Measurements from ENCODE around the gene RRM2. TPM values are rescaled to one million over a fixed set of nuclear protein-coding genes. Genes with fewer than 3 reads are reported as not detected.
A peak's percentile ranks its signal among the peaks of the same experiment; 100 is the strongest.

The RRM2 gene
- total RNA-seq, 1 experiment from 2014 or later, result 129 TPM

DNA sequence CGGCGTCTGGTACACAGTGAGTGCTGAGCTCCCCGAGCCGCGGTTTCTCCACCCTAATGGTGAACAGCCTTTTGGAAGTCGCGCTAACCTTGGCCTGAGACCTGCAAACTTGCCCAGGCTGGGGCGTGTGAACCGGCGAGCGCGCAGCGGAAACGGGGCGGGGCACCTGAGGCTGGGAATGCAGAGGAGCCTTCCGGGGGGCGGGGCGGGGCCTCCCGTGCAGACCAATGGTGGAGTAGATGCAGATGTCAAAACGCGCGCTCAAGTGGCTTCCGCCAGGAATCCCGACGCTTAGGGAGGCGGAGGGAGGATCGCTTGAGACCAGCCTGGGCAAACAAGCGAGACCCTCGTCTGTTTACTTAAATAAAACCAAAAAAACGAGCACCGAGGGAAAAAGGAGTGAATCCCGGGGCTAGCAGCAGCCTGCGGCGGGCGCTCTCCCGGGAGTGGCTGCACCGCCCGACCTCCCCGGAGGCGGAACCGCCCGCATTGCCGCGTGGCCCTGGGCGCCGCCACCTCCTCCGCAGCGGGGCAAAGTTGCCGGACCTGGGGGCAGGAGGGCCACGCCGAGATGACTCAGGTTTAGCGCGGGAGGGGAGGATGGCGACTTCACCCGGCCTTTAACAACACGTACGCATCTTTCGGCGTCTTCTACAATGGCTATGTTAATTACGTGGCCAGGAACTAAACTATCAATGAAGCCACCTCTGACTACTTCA, 2.2 kb upstream of the RRM2 start (continued):
- TF ChIP-seq, protein P1, sequence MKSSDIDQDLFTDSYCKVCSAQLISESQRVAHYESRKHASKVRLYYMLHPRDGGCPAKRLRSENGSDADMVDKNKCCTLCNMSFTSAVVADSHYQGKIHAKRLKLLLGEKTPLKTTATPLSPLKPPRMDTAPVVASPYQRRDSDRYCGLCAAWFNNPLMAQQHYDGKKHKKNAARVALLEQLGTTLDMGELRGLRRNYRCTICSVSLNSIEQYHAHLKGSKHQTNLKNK (CRISPR knock-in tag; IDR thresholded peaks at IDR 0.05), result no peak
- TF ChIP-seq FOXK1 (CRISPR knock-in tag; IDR thresholded peaks at IDR 0.05), result no peak; the same call in 1 of the 2 replicates
- 0 out of 2 replicates have a peak, but pooled peaks have one; percentile 62 for TF ChIP-seq CBFB (CRISPR knock-in tag; IDR thresholded peaks at IDR 0.05; ENCODE audit: low read depth)
- TF ChIP-seq MYBL2 (CRISPR knock-in tag; IDR thresholded peaks at IDR 0.05), result no peak
- no peak for TF ChIP-seq ETV6 (CRISPR knock-in tag; IDR thresholded peaks at IDR 0.05)
- TF ChIP-seq AFF4 (CRISPR knock-in tag; IDR thresholded peaks at IDR 0.05; ENCODE audit: borderline replicate concordance), result no peak
- no peak for TF ChIP-seq ATF1 (CRISPR knock-in tag; IDR thresholded peaks at IDR 0.05)
- TF ChIP-seq NR1H2 (CRISPR knock-in tag; IDR thresholded peaks at IDR 0.05), result no peak
- no peak for TF ChIP-seq ELF4 (CRISPR knock-in tag; IDR thresholded peaks at IDR 0.05; ENCODE audit: low read depth)
- TF ChIP-seq, protein P2, sequence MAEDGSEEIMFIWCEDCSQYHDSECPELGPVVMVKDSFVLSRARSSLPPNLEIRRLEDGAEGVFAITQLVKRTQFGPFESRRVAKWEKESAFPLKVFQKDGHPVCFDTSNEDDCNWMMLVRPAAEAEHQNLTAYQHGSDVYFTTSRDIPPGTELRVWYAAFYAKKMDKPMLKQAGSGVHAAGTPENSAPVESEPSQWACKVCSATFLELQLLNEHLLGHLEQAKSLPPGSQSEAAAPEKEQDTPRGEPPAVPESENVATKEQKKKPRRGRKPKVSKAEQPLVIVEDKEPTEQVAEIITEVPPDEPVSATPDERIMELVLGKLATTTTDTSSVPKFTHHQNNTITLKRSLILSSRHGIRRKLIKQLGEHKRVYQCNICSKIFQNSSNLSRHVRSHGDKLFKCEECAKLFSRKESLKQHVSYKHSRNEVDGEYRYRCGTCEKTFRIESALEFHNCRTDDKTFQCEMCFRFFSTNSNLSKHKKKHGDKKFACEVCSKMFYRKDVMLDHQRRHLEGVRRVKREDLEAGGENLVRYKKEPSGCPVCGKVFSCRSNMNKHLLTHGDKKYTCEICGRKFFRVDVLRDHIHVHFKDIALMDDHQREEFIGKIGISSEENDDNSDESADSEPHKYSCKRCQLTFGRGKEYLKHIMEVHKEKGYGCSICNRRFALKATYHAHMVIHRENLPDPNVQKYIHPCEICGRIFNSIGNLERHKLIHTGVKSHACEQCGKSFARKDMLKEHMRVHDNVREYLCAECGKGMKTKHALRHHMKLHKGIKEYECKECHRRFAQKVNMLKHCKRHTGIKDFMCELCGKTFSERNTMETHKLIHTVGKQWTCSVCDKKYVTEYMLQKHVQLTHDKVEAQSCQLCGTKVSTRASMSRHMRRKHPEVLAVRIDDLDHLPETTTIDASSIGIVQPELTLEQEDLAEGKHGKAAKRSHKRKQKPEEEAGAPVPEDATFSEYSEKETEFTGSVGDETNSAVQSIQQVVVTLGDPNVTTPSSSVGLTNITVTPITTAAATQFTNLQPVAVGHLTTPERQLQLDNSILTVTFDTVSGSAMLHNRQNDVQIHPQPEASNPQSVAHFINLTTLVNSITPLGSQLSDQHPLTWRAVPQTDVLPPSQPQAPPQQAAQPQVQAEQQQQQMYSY (CRISPR knock-in tag; IDR thresholded peaks at IDR 0.05), result no peak
- no peak for TF ChIP-seq ZNF512 (CRISPR knock-in tag; IDR thresholded peaks at IDR 0.05; ENCODE audit: borderline replicate concordance)
- TF ChIP-seq ZNF232 (CRISPR knock-in tag; IDR thresholded peaks at IDR 0.05), result peak; percentile 27; the same call in 1 of the 2 replicates
- 0 out of 2 replicates have a peak, but pooled peaks have one; percentile 24 for TF ChIP-seq ZNF532 (CRISPR knock-in tag; IDR thresholded peaks at IDR 0.05; ENCODE audit: borderline replicate concordance)
- TF ChIP-seq TEAD1 (CRISPR knock-in tag; IDR thresholded peaks at IDR 0.05), result peak; percentile 46; the same call in 1 of the 2 replicates
- TF ChIP-seq CREM (CRISPR knock-in tag; IDR thresholded peaks at IDR 0.05), result peak; percentile 64
- no peak for TF ChIP-seq MXD4 (CRISPR knock-in tag; IDR thresholded peaks at IDR 0.05; ENCODE audit: borderline replicate concordance)
- no peak; the same call in 1 of the 2 replicates for TF ChIP-seq SMAD3 (CRISPR knock-in tag; IDR thresholded peaks at IDR 0.05; ENCODE audit: borderline replicate concordance)
- 0 out of 2 replicates have a peak, but pooled peaks have one; percentile 51 for TF ChIP-seq TP53 (CRISPR knock-in tag; IDR thresholded peaks at IDR 0.05)
- TF ChIP-seq PRRX2 (CRISPR knock-in tag; IDR thresholded peaks at IDR 0.05), result no peak
- no peak for TF ChIP-seq ATF2 (CRISPR knock-in tag; IDR thresholded peaks at IDR 0.05; ENCODE audit: borderline replicate concordance, low read depth)
- no peak for TF ChIP-seq ATF6 (CRISPR knock-in tag; IDR thresholded peaks at IDR 0.05)

All from WTC11 (cell line).